ENCODE results near the gene CADPS. TPM values are rescaled to one million over a fixed set of nuclear protein-coding genes. Genes with fewer than 3 reads are reported as not detected.

Gene CADPS
- total and polyA plus RNA-seq, 9 of the 15 experiments (the other 6 are each of a cell fraction or from before 2014, with no cell fraction given): not detected

DNA sequence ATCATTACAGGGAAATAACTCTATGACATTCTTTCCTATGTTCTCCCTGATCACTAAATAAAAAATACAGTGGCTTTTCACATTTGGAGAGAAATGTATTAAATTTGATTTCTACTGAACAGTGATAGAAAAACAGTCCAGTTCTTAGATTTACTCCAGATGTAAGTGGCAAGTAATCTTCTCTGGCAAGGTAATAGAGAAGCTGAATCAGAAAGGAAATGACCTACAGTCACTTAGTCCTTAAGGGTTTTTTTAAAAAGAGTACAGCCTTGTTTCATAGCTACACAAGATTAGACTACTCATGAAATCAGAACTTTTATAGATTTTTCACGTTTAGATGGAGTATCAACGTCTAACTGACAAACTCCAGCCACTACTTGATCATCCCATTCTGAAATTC is 236.9 kb downstream of the CADPS start (continued):
- TF ChIP-seq BACH1 (tag; IDR thresholded peaks at IDR 0.05) (no peak), MECOM (CRISPR knock-in tag; IDR thresholded peaks at IDR 0.05) (no peak), TCF7L2 (IDR thresholded peaks at IDR 0.05; ENCODE audit: low read depth, low read length) (no peak)

DNA sequence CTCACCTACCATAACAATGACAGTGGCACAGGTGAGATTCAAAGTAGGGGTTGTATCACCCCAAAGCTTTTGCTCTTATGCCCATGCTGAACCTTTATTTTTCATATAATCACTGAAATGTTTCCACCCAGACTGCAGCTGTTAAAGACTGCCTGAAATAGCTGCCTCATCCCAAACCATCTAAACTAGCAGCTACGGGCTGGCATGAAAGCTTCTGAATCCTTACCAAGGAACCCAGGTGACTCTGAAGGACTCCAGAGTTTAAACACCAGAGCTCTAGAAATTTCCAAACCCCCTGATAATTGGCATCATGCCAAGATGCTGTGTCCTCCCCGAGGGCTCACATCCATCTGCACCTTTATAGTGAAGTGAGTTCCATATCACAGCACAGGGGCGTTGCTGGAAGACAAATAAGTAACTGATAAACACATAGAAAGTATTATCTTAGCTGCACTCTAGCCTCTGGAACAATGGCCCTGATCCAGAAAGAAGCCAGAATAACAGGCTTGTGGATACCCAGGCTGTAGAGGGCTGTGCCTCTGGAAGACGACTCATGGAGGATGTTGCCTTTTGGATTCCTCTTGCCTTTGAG is 238.9 kb downstream of the CADPS start:
- Histone ChIP-seq H3K9ac (ENCODE audit: insufficient read depth in 1 of 2, low read depth in 2 of 2, low read length in 2 of 2) (no peak overlapping the region), H3K79me2 (ENCODE audit: control insufficient read depth, insufficient read depth, low read length) (no peaks in the 10 kb centered on the region), H3K9me3 (replicated peaks; ENCODE audit: control insufficient read depth, insufficient read depth, low read depth, low read length) (no peaks in the 10 kb centered on the region), H3K4me1 (replicated peaks in 1 of 2; ENCODE audit: control insufficient read depth in 2 of 2, insufficient read depth in 2 of 2, low read length in 2 of 2) (no peaks in the 10 kb centered on the region), H3K36me3 (ENCODE audit: control insufficient read depth, insufficient read depth, low read length) (no peaks in the 10 kb centered on the region), H2AFZ (ENCODE audit: low read depth, low read length) (no peak overlapping the region), H3K27me3 (ENCODE audit: control insufficient read depth in 2 of 2, insufficient read depth in 2 of 2, low read length in 2 of 2) (no peaks in the 10 kb centered on the region), H3K9me1 (ENCODE audit: control insufficient read depth, insufficient read depth, low read length) (no peaks in the 10 kb centered on the region), H3K4me2 (ENCODE audit: insufficient read depth, low read length) (no peak overlapping the region), H3K27ac (ENCODE audit: extremely low read depth, low read depth, low read length) (no peak overlapping the region), H4K20me1 (replicated peaks; ENCODE audit: control insufficient read depth, insufficient read depth, low read length) (no peaks in the 10 kb centered on the region), H3K4me3 (no peak overlapping the region)
- in situ Hi-C loops (cut with MboI) (no loop called here), intact Hi-C loops (cut with micrococcal nuclease) (no loop called here)
- DNase-seq (ENCODE audit: extremely low read depth in 1 of 4, low spot score in 3 of 4): no peak
- ChIA-PET POLR2A (no interaction called here), CTCF (ENCODE audit: low intra/inter-chr PET ratio) (no interaction called here)
- no peak for ATAC-seq
- no peak for FAIRE-seq
- BruUV-seq (replicated peaks): no TSS peak
- WGBS (ENCODE audit: insufficient coverage, low coverage, missing lambda C conversion rate): 0% methylated on average over 3 of the region's 4 CpGs
- TF ChIP-seq NFIX (CRISPR knock-in tag; IDR thresholded peaks at IDR 0.05; ENCODE audit: low read depth) (peak; percentile 84), RBM17 (IDR thresholded peaks at IDR 0.05; ENCODE audit: borderline replicate concordance, low read depth, low read length) (no peak), TRIM28 (IDR thresholded peaks at IDR 0.05) (no peak), ZNF507 (tag; conservative IDR thresholded peaks at IDR 0.05) (no peak), NR2F6 (CRISPR knock-in tag; IDR thresholded peaks at IDR 0.05) (no peak), KLF1 (tag; IDR thresholded peaks at IDR 0.05) (no peak), NFIC (IDR thresholded peaks at IDR 0.05) (peak; percentile 86)
- TF ChIP-seq, protein P1, sequence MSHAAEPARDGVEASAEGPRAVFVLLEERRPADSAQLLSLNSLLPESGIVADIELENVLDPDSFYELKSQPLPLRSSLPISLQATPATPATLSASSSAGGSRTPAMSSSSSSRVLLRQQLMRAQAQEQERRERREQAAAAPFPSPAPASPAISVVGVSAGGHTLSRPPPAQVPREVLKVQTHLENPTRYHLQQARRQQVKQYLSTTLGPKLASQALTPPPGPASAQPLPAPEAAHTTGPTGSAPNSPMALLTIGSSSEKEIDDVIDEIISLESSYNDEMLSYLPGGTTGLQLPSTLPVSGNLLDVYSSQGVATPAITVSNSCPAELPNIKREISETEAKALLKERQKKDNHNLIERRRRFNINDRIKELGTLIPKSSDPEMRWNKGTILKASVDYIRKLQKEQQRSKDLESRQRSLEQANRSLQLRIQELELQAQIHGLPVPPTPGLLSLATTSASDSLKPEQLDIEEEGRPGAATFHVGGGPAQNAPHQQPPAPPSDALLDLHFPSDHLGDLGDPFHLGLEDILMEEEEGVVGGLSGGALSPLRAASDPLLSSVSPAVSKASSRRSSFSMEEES (CRISPR knock-in tag; IDR thresholded peaks at IDR 0.05): no peak

Measured in K562 (cell line).